NT2/D1 (cell line): Measurements from ENCODE around the gene MBD4.

ENCODE experiments used
- DNase-seq: peaks from one replicate; pipeline ENCODE4 v3.0.0-alpha.2; 2011; ENCODE audit warnings: low read depth, low spot score
- H3K27me3 ChIP-seq: 2 replicates; pipeline ENCODE4 v1.6.0; 2011; ENCODE audit warnings: mild to moderate bottlenecking; ENCODE audit not compliant: insufficient read length, insufficient read depth
- H3K36me3 ChIP-seq: 2 replicates; pipeline ENCODE4 v1.6.1; 2011; ENCODE audit warnings: mild to moderate bottlenecking, low read length, mixed read lengths; ENCODE audit not compliant: insufficient read depth, insufficient read length
- H3K4me1 ChIP-seq: 2 replicates; pipeline ENCODE4 v1.5.1; 2011; ENCODE audit not compliant: insufficient read depth, insufficient read length
- H3K4me3 ChIP-seq: 2 replicates; pipeline ENCODE4 v1.5.1; 2011; ENCODE audit warnings: low read depth; ENCODE audit not compliant: insufficient read length
- H3K9ac ChIP-seq: 2 replicates; pipeline ENCODE4 v1.6.0; 2011; ENCODE audit warnings: low read depth; ENCODE audit not compliant: insufficient read length
- H3K9me3 ChIP-seq: 2 replicates; pipeline ENCODE4 v1.5.1; 2011; ENCODE audit warnings: mild to moderate bottlenecking, low read length; ENCODE audit not compliant: insufficient read depth
- SUZ12 ChIP-seq: IDR thresholded peaks from 2 replicates; pipeline ENCODE4 v1.6.1; 2011; ENCODE audit not compliant: insufficient read length, insufficient read depth; ENCODE audit errors: extremely low read depth
- YY1 ChIP-seq: IDR thresholded peaks from 2 replicates; pipeline ENCODE4 v1.6.1; 2011; ENCODE audit not compliant: insufficient read length, insufficient read depth
- ZNF274 ChIP-seq: IDR thresholded peaks from 2 replicates; pipeline ENCODE4 v1.6.1; 2011; ENCODE audit warnings: mild to moderate bottlenecking, low read depth, low read length

The MBD4 gene

GRCh38 chr3:129412542-129413198 lies 27.1 kb downstream of the MBD4 start:
- Histone ChIP-seq H3K9ac (no peak overlapping the region), H3K27me3 (peaks cover 4% of the 10 kb centered on the region), H3K4me3 (no peak overlapping the region), H3K36me3 (no peaks in the 10 kb centered on the region), H3K9me3 (peaks cover 19% of the 10 kb centered on the region; the same call in 1 of the 2 replicates), H3K4me1 (peaks cover 5% of the 10 kb centered on the region)
- TF ChIP-seq SUZ12, result no peak
- no peak for TF ChIP-seq ZNF274
- TF ChIP-seq YY1, result no peak
- no peak for DNase-seq

DNA sequence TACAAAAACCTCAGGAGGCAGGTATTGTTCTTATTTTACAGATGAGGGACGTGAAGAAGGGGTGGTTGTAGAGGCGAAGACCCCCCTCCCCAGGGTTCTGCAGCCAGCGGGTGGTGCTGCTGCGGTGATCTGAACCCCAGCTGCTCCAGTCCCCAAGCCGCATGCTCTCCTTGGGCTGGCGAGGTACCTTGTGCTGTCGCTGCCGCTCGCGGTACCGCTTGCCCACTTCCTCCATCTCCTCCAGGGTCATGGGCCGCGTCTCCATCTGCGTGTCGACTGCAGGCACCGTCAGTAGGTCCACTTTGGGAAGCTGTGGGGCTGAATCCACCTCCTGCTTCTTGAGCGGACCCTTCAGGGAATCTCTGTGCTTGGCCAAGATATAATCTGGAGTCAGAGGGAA lies 28.8 kb downstream of the MBD4 start:
- Histone ChIP-seq H3K9me3 (peaks cover 19% of the 10 kb centered on the region; the same call in 1 of the 2 replicates), H3K9ac (no peak overlapping the region), H3K4me3 (no peak overlapping the region), H3K4me1 (peaks cover 5% of the 10 kb centered on the region), H3K36me3 (no peaks in the 10 kb centered on the region), H3K27me3 (peaks cover 4% of the 10 kb centered on the region)
- TF ChIP-seq SUZ12, result no peak
- TF ChIP-seq YY1, result no peak
- TF ChIP-seq ZNF274, result no peak
- DNase-seq, result no peak

GRCh38 chr3:129409541-129409940 lies 30.2 kb downstream of the MBD4 start:
- no peak overlapping the region for H3K9ac ChIP-seq
- H3K4me3 ChIP-seq, result no peak overlapping the region

GRCh38 chr3:129404610-129405009 lies 35.1 kb downstream of the MBD4 start:
- H3K9ac ChIP-seq, result no peak overlapping the region
- H3K36me3 ChIP-seq, result no peaks in the 10 kb centered on the region
- H3K27me3 ChIP-seq, result no peaks in the 10 kb centered on the region
- H3K4me3 ChIP-seq, result no peak overlapping the region
- H3K9me3 ChIP-seq, result no peaks in the 10 kb centered on the region
- DNase-seq, result no peak
- no peaks in the 10 kb centered on the region for H3K4me1 ChIP-seq
- TF ChIP-seq SUZ12 (no peak), ZNF274 (no peak)

More at GRCh38 chr3:129409541-129409940, 30.2 kb downstream of the MBD4 start:
- Histone ChIP-seq H3K36me3 (no peaks in the 10 kb centered on the region), H3K9me3 (peaks cover 11% of the 10 kb centered on the region; the same call in 1 of the 2 replicates), H3K4me1 (peaks cover 5% of the 10 kb centered on the region), H3K27me3 (peaks cover 4% of the 10 kb centered on the region)
- DNase-seq, result no peak
- no peak for TF ChIP-seq ZNF274
- TF ChIP-seq YY1, result no peak
- no peak for TF ChIP-seq SUZ12

- Histone ChIP-seq H3K9me3 (no peaks in the 10 kb centered on the region), H3K27me3 (no peaks in the 10 kb centered on the region), H3K9ac (no peak overlapping the region), H3K36me3 (no peaks in the 10 kb centered on the region), H3K4me1 (no peaks in the 10 kb centered on the region), H3K4me3 (no peak overlapping the region)
- TF ChIP-seq YY1 (no peak), ZNF274 (no peak), SUZ12 (no peak)
- no peak for DNase-seq
Observed at GRCh38 chr3:129404130-129404529, 35.6 kb downstream of the MBD4 start.

- DNase-seq, result no peak
- H3K9me3 ChIP-seq, result no peaks in the 10 kb centered on the region
- no peaks in the 10 kb centered on the region for H3K36me3 ChIP-seq
- H3K27me3 ChIP-seq, result no peaks in the 10 kb centered on the region
- no peak overlapping the region for H3K4me3 ChIP-seq
- no peak overlapping the region for H3K9ac ChIP-seq
- no peak for TF ChIP-seq ZNF274
- TF ChIP-seq SUZ12, result no peak
- no peak for TF ChIP-seq YY1
- H3K4me1 ChIP-seq, result no peaks in the 10 kb centered on the region
Observed at GRCh38 chr3:129403450-129403849, 36.3 kb downstream of the MBD4 start.

- no peaks in the 10 kb centered on the region for H3K4me1 ChIP-seq
- TF ChIP-seq ZNF274, result no peak
- H3K9ac ChIP-seq, result no peak overlapping the region
- no peaks in the 10 kb centered on the region for H3K27me3 ChIP-seq
- H3K36me3 ChIP-seq, result peaks cover 5% of the 10 kb centered on the region
- H3K4me3 ChIP-seq, result no peak overlapping the region
- no peak for DNase-seq
- H3K9me3 ChIP-seq, result no peaks in the 10 kb centered on the region
Observed at GRCh38 chr3:129402616-129403015, 37.1 kb downstream of the MBD4 start.

DNA sequence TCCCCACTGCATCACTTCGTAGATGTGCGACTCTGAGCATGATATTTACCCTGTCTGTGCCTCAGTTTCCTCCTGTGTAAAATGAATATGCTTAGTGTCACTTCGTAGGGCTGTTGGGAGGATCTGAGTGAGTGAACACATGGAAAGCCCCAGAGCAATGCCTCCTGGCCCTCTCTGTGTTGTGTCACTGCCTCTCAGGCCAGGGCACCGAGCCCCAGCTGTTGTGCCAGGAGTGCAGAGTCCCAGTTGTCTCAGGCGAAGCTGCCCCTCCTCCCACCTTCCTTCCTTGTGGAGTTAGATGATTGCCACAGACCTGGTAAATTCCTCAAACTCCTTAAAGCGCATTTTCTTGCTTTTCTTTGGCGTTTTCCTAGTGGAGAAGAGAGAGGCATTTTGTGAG lies 37.5 kb downstream of the MBD4 start:
- TF ChIP-seq YY1, result no peak
- no peak for TF ChIP-seq SUZ12
- TF ChIP-seq ZNF274, result no peak
- no peak for DNase-seq
- Histone ChIP-seq H3K9me3 (no peaks in the 10 kb centered on the region), H3K4me1 (no peaks in the 10 kb centered on the region), H3K36me3 (peaks cover 9% of the 10 kb centered on the region), H3K9ac (no peak overlapping the region), H3K27me3 (no peaks in the 10 kb centered on the region), H3K4me3 (no peak overlapping the region)
